ENCODE results near the gene SEC11C.
A peak's percentile ranks its signal among the peaks of the same experiment; 100 is the strongest.

The SEC11C gene

DNA sequence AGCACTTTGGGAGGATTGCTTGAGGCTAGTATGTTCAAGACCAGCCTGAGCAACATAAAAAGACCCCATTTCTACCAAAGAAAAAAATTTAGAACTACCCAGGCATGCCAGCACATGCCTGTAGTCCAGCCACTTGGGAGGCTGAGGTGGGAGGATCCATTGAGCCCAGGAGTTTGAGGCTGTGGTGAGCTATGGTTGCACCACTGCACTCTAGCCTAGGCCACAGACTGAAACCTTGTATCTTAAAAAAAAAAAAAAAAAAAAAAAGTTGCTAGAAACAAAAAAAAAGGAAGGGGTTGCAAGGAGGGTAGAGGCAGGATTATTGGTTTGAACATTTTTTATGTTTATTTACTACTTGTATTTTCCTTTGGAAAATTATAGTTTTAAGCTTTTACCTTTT is 4.8 kb downstream of the SEC11C start:
- TF ChIP-seq, protein P1, sequence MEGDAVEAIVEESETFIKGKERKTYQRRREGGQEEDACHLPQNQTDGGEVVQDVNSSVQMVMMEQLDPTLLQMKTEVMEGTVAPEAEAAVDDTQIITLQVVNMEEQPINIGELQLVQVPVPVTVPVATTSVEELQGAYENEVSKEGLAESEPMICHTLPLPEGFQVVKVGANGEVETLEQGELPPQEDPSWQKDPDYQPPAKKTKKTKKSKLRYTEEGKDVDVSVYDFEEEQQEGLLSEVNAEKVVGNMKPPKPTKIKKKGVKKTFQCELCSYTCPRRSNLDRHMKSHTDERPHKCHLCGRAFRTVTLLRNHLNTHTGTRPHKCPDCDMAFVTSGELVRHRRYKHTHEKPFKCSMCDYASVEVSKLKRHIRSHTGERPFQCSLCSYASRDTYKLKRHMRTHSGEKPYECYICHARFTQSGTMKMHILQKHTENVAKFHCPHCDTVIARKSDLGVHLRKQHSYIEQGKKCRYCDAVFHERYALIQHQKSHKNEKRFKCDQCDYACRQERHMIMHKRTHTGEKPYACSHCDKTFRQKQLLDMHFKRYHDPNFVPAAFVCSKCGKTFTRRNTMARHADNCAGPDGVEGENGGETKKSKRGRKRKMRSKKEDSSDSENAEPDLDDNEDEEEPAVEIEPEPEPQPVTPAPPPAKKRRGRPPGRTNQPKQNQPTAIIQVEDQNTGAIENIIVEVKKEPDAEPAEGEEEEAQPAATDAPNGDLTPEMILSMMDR (IDR thresholded peaks at IDR 0.05; ENCODE audit: low read depth, low read length), result no peak
- DNase-seq (ENCODE audit: low read depth in 2 of 2), result no peak
- no peak overlapping the region for H3K4me3 ChIP-seq (replicated peaks in 1 of 2; ENCODE audit: low read depth in 2 of 2, low read length in 2 of 2)

DNA sequence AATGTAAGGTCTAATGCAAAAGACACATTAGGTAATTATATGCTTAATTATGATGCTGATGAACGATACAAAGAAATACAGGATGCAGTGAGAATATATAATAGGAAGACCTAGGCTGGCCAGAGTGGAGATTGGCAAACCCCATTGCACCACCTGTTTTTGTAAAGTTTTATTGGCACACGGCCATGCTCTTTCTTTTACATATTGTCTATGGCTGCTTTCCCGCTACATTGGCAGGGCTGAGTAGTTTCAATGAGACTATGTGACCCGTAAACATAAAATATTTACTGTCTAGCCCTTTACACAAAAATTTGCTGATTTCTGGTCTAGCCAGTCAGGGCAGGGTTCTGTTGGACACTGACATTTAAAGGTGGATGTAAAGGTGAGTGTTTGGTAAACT is 5.4 kb downstream of the SEC11C start:
- no peak overlapping the region for H3K4me3 ChIP-seq (replicated peaks in 1 of 2; ENCODE audit: low read depth in 2 of 2, low read length in 2 of 2)
- no peak for DNase-seq (ENCODE audit: low read depth in 2 of 2)
- TF ChIP-seq, protein P1 (IDR thresholded peaks at IDR 0.05; ENCODE audit: low read depth, low read length), result no peak

- DNase-seq (ENCODE audit: low read depth in 2 of 2), result no peak
- TF ChIP-seq, protein P1 (IDR thresholded peaks at IDR 0.05; ENCODE audit: low read depth, low read length), result no peak
- H3K4me3 ChIP-seq (replicated peaks in 1 of 2; ENCODE audit: low read depth in 2 of 2, low read length in 2 of 2), result no peak overlapping the region
These were observed 8.5 kb downstream of the SEC11C start for GRCh38 chr18:59148192-59148591.

DNA sequence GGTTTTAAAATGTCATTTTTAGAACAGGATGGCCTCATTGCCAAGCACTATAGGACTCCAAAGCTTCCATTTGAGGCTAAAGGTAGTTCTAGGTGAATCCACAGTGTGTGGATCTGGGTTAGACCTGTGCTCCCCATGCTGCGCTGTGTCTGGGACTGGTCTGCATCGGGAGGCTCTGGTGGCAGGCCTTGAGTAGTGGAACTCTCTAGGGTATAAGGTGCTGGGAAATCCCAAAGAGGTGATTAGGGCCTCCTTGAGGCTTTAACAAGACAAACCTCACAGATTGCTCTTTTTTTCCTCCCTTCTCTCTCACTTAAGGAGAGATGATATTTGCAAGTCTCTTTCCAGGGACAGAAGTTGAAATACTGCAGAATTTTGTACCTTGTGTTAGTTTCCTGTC is 9.3 kb downstream of the SEC11C start:
- no peak overlapping the region for H3K4me3 ChIP-seq (replicated peaks in 1 of 2; ENCODE audit: low read depth in 2 of 2, low read length in 2 of 2)
- TF ChIP-seq, protein P1 (IDR thresholded peaks at IDR 0.05; ENCODE audit: low read depth, low read length), result no peak
- no peak for DNase-seq (ENCODE audit: low read depth in 2 of 2)

DNA sequence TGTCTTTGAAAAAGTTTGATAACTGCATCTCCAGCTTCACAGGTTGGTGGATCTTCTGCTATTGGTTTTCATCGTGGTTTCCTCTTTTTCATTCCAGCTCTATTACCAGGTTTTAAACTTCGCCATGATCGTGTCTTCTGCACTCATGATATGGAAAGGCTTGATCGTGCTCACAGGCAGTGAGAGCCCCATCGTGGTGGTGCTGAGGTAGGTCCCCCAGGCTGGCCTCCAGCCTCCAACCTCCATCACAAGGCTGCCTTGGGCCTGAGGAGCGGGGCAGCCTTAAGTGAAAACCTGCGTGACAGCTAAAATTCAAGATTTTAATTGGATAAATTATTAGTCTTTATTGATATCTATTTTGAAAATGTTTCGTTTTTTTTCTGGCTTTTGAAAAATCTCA is 9.7 kb downstream of the SEC11C start:
- TF ChIP-seq, protein P1 (IDR thresholded peaks at IDR 0.05; ENCODE audit: low read depth, low read length), result no peak
- no peak overlapping the region for H3K4me3 ChIP-seq (replicated peaks in 1 of 2; ENCODE audit: low read depth in 2 of 2, low read length in 2 of 2)
- DNase-seq (ENCODE audit: low read depth in 2 of 2), result no peak

GRCh38 chr18:59150236-59150635 is 10.6 kb downstream of the SEC11C start:
- no peak for DNase-seq (ENCODE audit: low read depth in 2 of 2)
- H3K4me3 ChIP-seq (replicated peaks in 1 of 2; ENCODE audit: low read depth in 2 of 2, low read length in 2 of 2), result no peak overlapping the region
- TF ChIP-seq, protein P1 (IDR thresholded peaks at IDR 0.05; ENCODE audit: low read depth, low read length), result no peak

- peak; percentile 45 to 56 for DNase-seq (ENCODE audit: low read depth in 2 of 2)
- TF ChIP-seq, protein P1 (IDR thresholded peaks at IDR 0.05; ENCODE audit: low read depth, low read length), result no peak
- no peak overlapping the region for H3K4me3 ChIP-seq (replicated peaks in 1 of 2; ENCODE audit: low read depth in 2 of 2, low read length in 2 of 2)
These were observed 15.5 kb downstream of the SEC11C start for GRCh38 chr18:59155153-59155552.
